ENCODE results near the gene ASPG. TPM values are rescaled to one million over a fixed set of nuclear protein-coding genes. Genes with fewer than 3 reads are reported as not detected.

ASPG gene
- total and polyA plus RNA-seq, 2 donors (not counting 3 experiments of a cell fraction or from before 2014, with no cell fraction given) = not detected

DNA sequence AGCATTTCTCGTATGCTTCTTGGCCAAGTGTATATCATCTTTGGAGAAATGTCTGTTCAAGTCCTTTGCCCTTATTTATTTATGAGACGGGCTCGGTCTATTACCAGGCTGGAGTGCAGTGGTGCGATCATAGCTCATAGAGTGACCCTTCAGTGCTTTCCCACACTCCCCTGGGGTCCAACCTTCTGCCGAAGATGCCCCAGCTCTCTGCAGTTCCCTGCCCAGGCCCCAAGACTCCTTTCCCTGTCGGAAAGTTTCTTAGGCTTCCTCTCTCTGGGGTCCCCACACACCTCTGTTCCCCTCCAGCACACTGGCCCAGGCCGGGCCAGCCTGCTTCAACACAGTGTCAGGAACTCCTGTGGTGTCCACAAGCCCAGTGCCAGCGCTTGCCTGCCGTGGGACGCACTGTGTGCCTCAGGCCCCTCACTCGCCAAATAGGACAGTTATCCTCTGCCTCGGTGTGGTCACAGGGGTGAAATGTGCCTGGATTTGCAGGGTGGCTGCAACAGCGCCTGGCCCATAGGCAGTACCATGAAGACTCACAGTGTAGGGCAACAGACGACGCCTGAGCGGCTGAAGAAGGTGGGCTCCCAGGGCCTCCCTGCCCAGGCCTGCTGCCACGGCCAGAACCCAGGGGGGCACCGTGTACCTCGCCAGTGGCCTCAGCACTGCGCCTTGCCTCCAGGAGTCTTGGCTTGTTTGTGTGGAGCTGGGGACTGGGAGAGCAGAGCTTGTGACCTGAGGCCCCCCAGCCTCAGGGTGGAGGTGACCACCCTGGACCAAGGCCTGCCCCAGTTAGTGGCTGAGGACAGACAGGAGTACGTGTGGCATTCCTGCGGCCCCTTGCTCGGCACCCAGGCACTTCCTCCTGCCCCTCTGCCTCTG, 4.9 kb upstream of the ASPG start:
- ChIA-PET POLR2A (no interaction called here), CTCF (no interaction called here)
- TF ChIP-seq, protein P1, sequence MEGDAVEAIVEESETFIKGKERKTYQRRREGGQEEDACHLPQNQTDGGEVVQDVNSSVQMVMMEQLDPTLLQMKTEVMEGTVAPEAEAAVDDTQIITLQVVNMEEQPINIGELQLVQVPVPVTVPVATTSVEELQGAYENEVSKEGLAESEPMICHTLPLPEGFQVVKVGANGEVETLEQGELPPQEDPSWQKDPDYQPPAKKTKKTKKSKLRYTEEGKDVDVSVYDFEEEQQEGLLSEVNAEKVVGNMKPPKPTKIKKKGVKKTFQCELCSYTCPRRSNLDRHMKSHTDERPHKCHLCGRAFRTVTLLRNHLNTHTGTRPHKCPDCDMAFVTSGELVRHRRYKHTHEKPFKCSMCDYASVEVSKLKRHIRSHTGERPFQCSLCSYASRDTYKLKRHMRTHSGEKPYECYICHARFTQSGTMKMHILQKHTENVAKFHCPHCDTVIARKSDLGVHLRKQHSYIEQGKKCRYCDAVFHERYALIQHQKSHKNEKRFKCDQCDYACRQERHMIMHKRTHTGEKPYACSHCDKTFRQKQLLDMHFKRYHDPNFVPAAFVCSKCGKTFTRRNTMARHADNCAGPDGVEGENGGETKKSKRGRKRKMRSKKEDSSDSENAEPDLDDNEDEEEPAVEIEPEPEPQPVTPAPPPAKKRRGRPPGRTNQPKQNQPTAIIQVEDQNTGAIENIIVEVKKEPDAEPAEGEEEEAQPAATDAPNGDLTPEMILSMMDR (IDR thresholded peaks at IDR 0.05; ENCODE audit: extremely low read depth in 1 of 2, insufficient read depth in 1 of 2, low read depth in 1 of 2, low read length in 2 of 2) = no peak
- TF ChIP-seq GATA2 (IDR thresholded peaks at IDR 0.05; ENCODE audit: insufficient read depth, insufficient read length, low read depth, low read length) = no peak
- no peak for TF ChIP-seq FOS (IDR thresholded peaks at IDR 0.05; ENCODE audit: borderline replicate concordance, insufficient read depth, low read length)
- no peak for TF ChIP-seq MYC (IDR thresholded peaks at IDR 0.05; ENCODE audit: low read depth, low read length)
- TF ChIP-seq, protein P2, sequence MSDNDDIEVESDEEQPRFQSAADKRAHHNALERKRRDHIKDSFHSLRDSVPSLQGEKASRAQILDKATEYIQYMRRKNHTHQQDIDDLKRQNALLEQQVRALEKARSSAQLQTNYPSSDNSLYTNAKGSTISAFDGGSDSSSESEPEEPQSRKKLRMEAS (IDR thresholded peaks at IDR 0.05; ENCODE audit: insufficient read depth, insufficient read length) = no peak
- TF ChIP-seq POLR2AphosphoS5 (IDR thresholded peaks at IDR 0.05; ENCODE audit: insufficient read depth, low read depth, low read length) = no peak
- TF ChIP-seq JUN (IDR thresholded peaks at IDR 0.05; ENCODE audit: borderline replicate concordance, insufficient read depth, insufficient read length, low read depth) = no peak
- TF ChIP-seq POLR2A (IDR thresholded peaks at IDR 0.05; ENCODE audit: low read depth, low read length) = no peak
- no peak for TF ChIP-seq EZH2 (IDR thresholded peaks at IDR 0.05; ENCODE audit: borderline replicate concordance, low read depth, low read length, severe bottlenecking)
- DNase-seq (ENCODE audit: low read depth, low spot score) (no peak), FAIRE-seq (no peak)
- Histone ChIP-seq H3K4me3 (replicated peaks in 1 of 3; ENCODE audit: insufficient read depth in 1 of 3, low read depth in 1 of 3, low read length in 3 of 3) (no peak overlapping the region), H3K4me2 (ENCODE audit: insufficient read depth, low read length) (no peak overlapping the region), H3K9me3 (replicated peaks; ENCODE audit: control insufficient read depth, insufficient read depth, low read length) (no peaks in the 10 kb centered on the region), H3K36me3 (ENCODE audit: control insufficient read depth in 2 of 2, extremely low read depth in 1 of 2, insufficient read depth in 2 of 2, low read length in 2 of 2) (no peaks in the 10 kb centered on the region), H4K20me1 (replicated peaks; ENCODE audit: control insufficient read depth, extremely low read depth, insufficient read depth, low read length) (no peaks in the 10 kb centered on the region), H2AFZ (ENCODE audit: low read depth, low read length) (no peak overlapping the region), H3K79me2 (ENCODE audit: control insufficient read depth, insufficient read depth, low read length) (no peaks in the 10 kb centered on the region), H3K27me3 (ENCODE audit: control insufficient read depth in 2 of 2, insufficient read depth in 2 of 2, low read length in 2 of 2) (peaks cover 8 to 12% of the 10 kb centered on the region in 2 experiments), H3K9me1 (replicated peaks; ENCODE audit: control insufficient read depth, extremely low read depth, insufficient read depth, low read length) (no peaks in the 10 kb centered on the region), H3K9ac (replicated peaks; ENCODE audit: extremely low read depth, insufficient read depth, low read length) (no peak overlapping the region), H3K27ac (ENCODE audit: insufficient read depth, low read depth, low read length) (no peak overlapping the region), H3K4me1 (ENCODE audit: control insufficient read depth, extremely low read depth, insufficient read depth, low read length) (no peaks in the 10 kb centered on the region)
- dilution Hi-C loops (cut with MboI; ENCODE audit: extremely low pct_ligation_motif_present, low sequenced_read_pairs) = no loop called here
- intact Hi-C loops (cut with micrococcal nuclease) = no loop called here
- BruUV-seq (replicated peaks) = no TSS peak

Measured in endothelial cell of umbilical vein (primary cell).